Measurements from ENCODE around the gene PIM3.

- TF ChIP-seq CTCF (IDR thresholded peaks at IDR 0.05; ENCODE audit: low read length) (no peak), EZH2 (optimal IDR thresholded peaks at IDR 0.05; ENCODE audit: low read depth, low read length) (no peak), EZH2phosphoT487 (IDR thresholded peaks at IDR 0.05; ENCODE audit: low read length) (no peak)
These were observed 44.3 kb downstream of the PIM3 start for GRCh38 chr22:50004918-50005317.

Data from MM.1S (cell line).